HepG2 (cell line): Measurements from ENCODE around the gene CLIC4. TPM values are rescaled to one million over a fixed set of nuclear protein-coding genes. Genes with fewer than 3 reads are reported as not detected.
A peak's percentile ranks its signal among the peaks of the same experiment; 100 is the strongest.

Source experiments
- ATF7 ChIP-seq, 2 experiments: fragments of 450-650 bp in 1 of 2; sonication (generic) in 1 of 2; formaldehyde crosslinking in 1 of 2; IDR thresholded peaks; 2 replicates each; pipeline versions ENCODE4 v1.4.0 to v1.6.1; 2016 to 2020; ENCODE audit warnings: antibody characterized with exemption in 1 of 2, mild to moderate bottlenecking in 1 of 2, missing genetic modification reagents in 1 of 2
- CREB1 ChIP-seq, 2 experiments: fragments of 450-650 bp in 1 of 2; IDR thresholded peaks; 2 replicates each; pipeline ENCODE4 v1.6.1; 2016 to 2017; ENCODE audit warnings: control low read depth in 1 of 2, mild to moderate bottlenecking in 1 of 2, missing compliant biosample characterization in 1 of 2, missing genetic modification characterization in 1 of 2
- ERF ChIP-seq: IDR thresholded peaks from 2 replicates; pipeline ENCODE4 v1.6.1; 2018; ENCODE audit warnings: missing biosample characterization, missing genetic modification reagents
- KMT2A ChIP-seq: sonication (generic); formaldehyde crosslinking; IDR thresholded peaks from 2 replicates; pipeline ENCODE4 v1.4.0; 2020; ENCODE audit warnings: missing genetic modification reagents
- MXD4 ChIP-seq: IDR thresholded peaks from 2 replicates; pipeline ENCODE4 v1.6.1; 2016; ENCODE audit warnings: mild to moderate bottlenecking, missing biosample characterization, missing genetic modification reagents
- NR0B2 ChIP-seq: sonication (generic); formaldehyde crosslinking; IDR thresholded peaks from 2 replicates; pipeline ENCODE4 v1.4.0; 2020; ENCODE audit warnings: mild to moderate bottlenecking, missing genetic modification reagents
- PHF21A ChIP-seq: sonication (generic); formaldehyde crosslinking; IDR thresholded peaks from 2 replicates; pipeline ENCODE4 v1.5.0; 2020; ENCODE audit warnings: mild to moderate bottlenecking, missing genetic modification reagents
- STAT6 ChIP-seq: sonication (generic); formaldehyde crosslinking; IDR thresholded peaks from 2 replicates; pipeline ENCODE4 v1.4.0; 2020; ENCODE audit warnings: missing genetic modification reagents, mild to moderate bottlenecking, borderline replicate concordance
- TSC22D2 ChIP-seq: sonication (generic); formaldehyde crosslinking; IDR thresholded peaks from 2 replicates; pipeline ENCODE4 v1.5.1; 2020; ENCODE audit warnings: missing genetic modification reagents, mild to moderate bottlenecking, borderline replicate concordance
- ZBTB25 ChIP-seq: IDR thresholded peaks from 2 replicates; pipeline ENCODE4 v1.6.1; 2018; ENCODE audit warnings: missing genetic modification reagents
- ZBTB39 ChIP-seq: sonication (generic); formaldehyde crosslinking; IDR thresholded peaks from 2 replicates; pipeline ENCODE4 v1.5.0; 2020; ENCODE audit warnings: missing genetic modification reagents
- ZFY ChIP-seq: sonication (generic); formaldehyde crosslinking; IDR thresholded peaks from 2 replicates; pipeline ENCODE4 v1.4.0; 2020; ENCODE audit warnings: missing genetic modification reagents
- ZKSCAN8 ChIP-seq: IDR thresholded peaks from 2 replicates; pipeline ENCODE4 v1.6.1; 2016; ENCODE audit warnings: borderline replicate concordance, missing genetic modification reagents, missing compliant biosample characterization
- ZNF253 ChIP-seq: sonication (generic); formaldehyde crosslinking; IDR thresholded peaks from 2 replicates; pipeline ENCODE4 v1.8.0; 2022; ENCODE audit warnings: mild to moderate bottlenecking, missing genetic modification reagents, borderline replicate concordance
- ZNF350 ChIP-seq: sonication (generic); formaldehyde crosslinking; IDR thresholded peaks from 2 replicates; pipeline ENCODE4 v1.4.0; 2020; ENCODE audit warnings: mild to moderate bottlenecking, low read depth, missing genetic modification reagents, borderline replicate concordance
- ZNF367 ChIP-seq: sonication (generic); formaldehyde crosslinking; IDR thresholded peaks from 2 replicates; pipeline ENCODE4 v1.4.0; 2020; ENCODE audit warnings: missing genetic modification reagents, borderline replicate concordance
- ZNF597 ChIP-seq: sonication (generic); formaldehyde crosslinking; IDR thresholded peaks from 2 replicates; pipeline ENCODE4 v1.5.0; 2020; ENCODE audit warnings: missing genetic modification reagents
- ZNF766 ChIP-seq: sonication (generic); formaldehyde crosslinking; IDR thresholded peaks from 2 replicates; pipeline ENCODE4 v1.5.0; 2020; ENCODE audit warnings: missing genetic modification reagents, borderline replicate concordance
- ZNF781 ChIP-seq: sonication (generic); formaldehyde crosslinking; IDR thresholded peaks from 2 replicates; pipeline ENCODE4 v1.5.1; 2020; ENCODE audit warnings: borderline replicate concordance, mild to moderate bottlenecking, missing genetic modification reagents; ENCODE audit errors: not compliant biosample characterization
- polyA plus RNA-seq, 8 experiments: library from polyadenylated mRNA; depleted of rRNA in 3 of 8; stranded (reverse) in 7 of 8; unstranded in 1 of 8; fragments of >200 nt; fragmentation: Illumina TruSeq in 4 of 8; extraction: Trizol in 4 of 8; gene quantifications; 2 replicates each; pipeline versions ENCODE4 v1.2.1 to v1.2.3, GENCODE V29; 2011 to 2016; ENCODE audit warnings: low read depth in 4 of 8, missing spikeins in 1 of 8, mixed read lengths in 1 of 8; ENCODE audit not compliant: insufficient read depth in 1 of 8
- total RNA-seq, 5 experiments: library from RNA; depleted of rRNA; stranded (reverse); fragments of >200 nt; fragmentation: Illumina TruSeq; extraction: Trizol; gene quantifications; 2 replicates each; pipeline ENCODE4 v1.2.3, GENCODE V29; 2016; ENCODE audit warnings: low read depth in 1 of 5

CLIC4 gene
- total and polyA plus RNA-seq, 2 of the 13 experiments (the other 11 are each of a cell fraction or from before 2014, with no cell fraction given), result 23.3 to 77.4 TPM

GRCh38 chr1:24724345-24725208 is 20.7 kb upstream of the CLIC4 start (continued):
- TF ChIP-seq PHF21A (CRISPR knock-in tag), result peak; percentile 95
- TF ChIP-seq ERF, result peak; percentile 27; the same call in 1 of the 2 replicates
- TF ChIP-seq ZBTB25 (CRISPR knock-in tag), result peak; percentile 14; the same call in 1 of the 2 replicates
- TF ChIP-seq ZNF597 (CRISPR knock-in tag), result no peak
- TF ChIP-seq ZNF781 (CRISPR knock-in tag), result peak; percentile 89
- 0 out of 2 replicates have a peak, but pooled peaks have one; percentile 59 for TF ChIP-seq NR0B2
- peak; percentile 76; the same call in 1 of the 2 replicates for TF ChIP-seq ZKSCAN8 (CRISPR knock-in tag)
- TF ChIP-seq STAT6 (CRISPR knock-in tag), result no peak
- TF ChIP-seq ZNF367, result peak; percentile 92
- TF ChIP-seq CREB1 (IDR thresholded peaks at IDR 0.05), result no peak
- TF ChIP-seq CREB1 (CRISPR knock-in tag; IDR thresholded peaks at IDR 0.05), result peak; percentile 9; the same call in 1 of the 2 replicates
- TF ChIP-seq TSC22D2, result peak; percentile 63; the same call in 1 of the 2 replicates
- TF ChIP-seq ATF7 (IDR thresholded peaks at IDR 0.05), result no peak
- no peak for TF ChIP-seq ATF7 (CRISPR knock-in tag; IDR thresholded peaks at IDR 0.05)
- peak; percentile 59; the same call in 1 of the 2 replicates for TF ChIP-seq MXD4 (CRISPR knock-in tag)
- no peak; the same call in 1 of the 2 replicates for TF ChIP-seq ZNF766 (CRISPR knock-in tag)
- peak; percentile 89 for TF ChIP-seq ZFY
- TF ChIP-seq ZNF350 (CRISPR knock-in tag), result 0 out of 2 replicates have a peak, but pooled peaks have one; percentile 12
- no peak for TF ChIP-seq ZBTB39 (CRISPR knock-in tag)
- no peak for TF ChIP-seq ZNF253 (CRISPR knock-in tag)
- peak; percentile 22; the same call in 1 of the 2 replicates for TF ChIP-seq KMT2A (CRISPR knock-in tag)
